Tibial nerve (tissue), 4 donors: ENCODE measurements around the gene SMIM11.

Source experiments
- CTCF ChIP-seq, 5 experiments: fragments of 200-600 bp in 3 of 5; fragments of 450-650 bp in 2 of 5; sonication (generic) in 3 of 5; IDR thresholded peaks; one replicate each; pipeline ENCODE4 v1.5.1; 2016 to 2019; ENCODE audit warnings: antibody characterized with exemption in 5 of 5, mild to moderate bottlenecking in 3 of 5, moderate library complexity in 2 of 5
- EP300 ChIP-seq, 2 donors: sonication (generic); formaldehyde crosslinking; IDR thresholded peaks; one replicate each; pipeline ENCODE4 v1.6.1; 2017; ENCODE audit warnings: antibody characterized with exemption in 2 of 2, mild to moderate bottlenecking in 1 of 2
- POLR2A ChIP-seq, 2 donors: fragments of 450-650 bp; IDR thresholded peaks; one replicate each; pipeline ENCODE4 v1.6.1; 2017; ENCODE audit warnings: antibody characterized with exemption in 2 of 2, mild to moderate bottlenecking in 2 of 2, moderate library complexity in 2 of 2

- TF ChIP-seq CTCF (IDR thresholded peaks at IDR 0.05), result no peak
- no peak for TF ChIP-seq POLR2A (IDR thresholded peaks at IDR 0.05)
- TF ChIP-seq EP300 (IDR thresholded peaks at IDR 0.05), result no peak
Observed at GRCh38 chr21:34360488-34361241, 14.6 kb upstream of the SMIM11 start.
